Lower leg skin (tissue), 4 donors: ENCODE results near the gene DMPK. TPM values are rescaled to one million over a fixed set of nuclear protein-coding genes. Genes with fewer than 3 reads are reported as not detected.
"Not testable (repeated sequence)": the region's sequence is repeated elsewhere in the genome, so short reads cannot be mapped to it uniquely, and the experiment has no call there.

ENCODE experiments used
- DNase-seq, 2 donors: peaks; one replicate each; pipeline ENCODE4 v3.0.0-alpha.2; 2019; ENCODE audit warnings: low spot score in 2 of 2
- H3K4me3 ChIP-seq: fragments of 200-600 bp; sonication (generic); 2 replicates; pipeline ENCODE4 v1.5.1; 2017; ENCODE audit warnings: mild to moderate bottlenecking, low read depth; ENCODE audit not compliant: poor library complexity, severe bottlenecking
- POLR2A ChIP-seq, 2 donors: fragments of 450-650 bp; IDR thresholded peaks; one replicate each; pipeline ENCODE4 v1.6.1; 2016 to 2017; ENCODE audit warnings: antibody characterized with exemption in 2 of 2, mild to moderate bottlenecking in 1 of 2, moderate library complexity in 1 of 2
- WGBS, 2 donors: methylation state at CpG; one replicate each; pipeline ENCODE4 v1.1.5; 2018; 5-methylcytosine and 5-hydroxymethylcytosine counted together
- intact Hi-C: fragments of 100-400 bp; cut with DNase I; formaldehyde crosslinking; loops from one replicate; pipeline ENCODE4 v1.15.0; 2023; ENCODE audit warnings: low total_unique reads
- total RNA-seq, 4 donors: library from RNA; depleted of rRNA; stranded (reverse); fragments of >200 nt; gene quantifications; one replicate each; pipeline ENCODE4 v1.1.0, GENCODE V29; 2016
- TF ChIP-seq, protein P1 (sequence below), 3 donors: fragments of 450-650 bp; IDR thresholded peaks; one replicate each; pipeline ENCODE4 v1.5.1; 2016; ENCODE audit warnings: antibody characterized with exemption in 3 of 3, mild to moderate bottlenecking in 3 of 3, moderate library complexity in 2 of 3

The DMPK gene
- total RNA-seq, 4 donors from 2014 or later, result 8.8 to 20.2 (median 13.8) TPM

- 89 to 93% methylated on average over 57 of the region's 57 CpGs for WGBS, 2 donors
- H3K4me3 ChIP-seq, result no peak overlapping the region
- intact Hi-C loops, result no loop called here
- TF ChIP-seq, protein P1, sequence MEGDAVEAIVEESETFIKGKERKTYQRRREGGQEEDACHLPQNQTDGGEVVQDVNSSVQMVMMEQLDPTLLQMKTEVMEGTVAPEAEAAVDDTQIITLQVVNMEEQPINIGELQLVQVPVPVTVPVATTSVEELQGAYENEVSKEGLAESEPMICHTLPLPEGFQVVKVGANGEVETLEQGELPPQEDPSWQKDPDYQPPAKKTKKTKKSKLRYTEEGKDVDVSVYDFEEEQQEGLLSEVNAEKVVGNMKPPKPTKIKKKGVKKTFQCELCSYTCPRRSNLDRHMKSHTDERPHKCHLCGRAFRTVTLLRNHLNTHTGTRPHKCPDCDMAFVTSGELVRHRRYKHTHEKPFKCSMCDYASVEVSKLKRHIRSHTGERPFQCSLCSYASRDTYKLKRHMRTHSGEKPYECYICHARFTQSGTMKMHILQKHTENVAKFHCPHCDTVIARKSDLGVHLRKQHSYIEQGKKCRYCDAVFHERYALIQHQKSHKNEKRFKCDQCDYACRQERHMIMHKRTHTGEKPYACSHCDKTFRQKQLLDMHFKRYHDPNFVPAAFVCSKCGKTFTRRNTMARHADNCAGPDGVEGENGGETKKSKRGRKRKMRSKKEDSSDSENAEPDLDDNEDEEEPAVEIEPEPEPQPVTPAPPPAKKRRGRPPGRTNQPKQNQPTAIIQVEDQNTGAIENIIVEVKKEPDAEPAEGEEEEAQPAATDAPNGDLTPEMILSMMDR (IDR thresholded peaks at IDR 0.05), result no peak
- DNase-seq, result no peak
These were observed 22.1 kb upstream of the DMPK start for GRCh38 chr19:45804140-45804958.

DNA sequence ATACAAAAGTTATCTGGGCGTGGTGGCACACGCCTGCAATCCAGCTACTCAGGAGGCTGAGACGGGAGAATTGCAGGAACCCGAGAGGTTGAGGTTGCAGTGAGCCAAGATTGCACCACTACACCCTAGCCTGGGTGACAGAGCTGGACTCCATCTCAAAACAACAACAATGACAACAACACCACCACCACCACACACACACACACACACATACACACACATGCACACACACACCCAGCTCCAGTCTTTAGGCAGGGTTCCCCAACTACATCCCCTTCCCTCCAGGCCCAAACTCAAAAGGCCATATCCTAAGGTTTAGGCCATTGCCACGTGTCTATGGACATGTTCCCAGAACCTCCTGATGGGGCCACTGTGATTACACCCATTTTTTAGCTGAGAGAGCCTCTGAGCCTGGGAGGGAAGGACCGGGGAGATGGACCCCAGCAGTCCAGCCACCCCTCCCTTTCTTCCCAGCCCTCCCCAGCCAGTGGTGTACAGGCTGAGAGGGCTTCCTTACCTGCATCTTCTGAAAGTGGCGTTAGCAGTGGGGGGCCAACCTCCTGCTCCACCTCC is 19.4 kb upstream of the DMPK start:
- no peak overlapping the region for H3K4me3 ChIP-seq
- 77 to 87% methylated on average over 7 of the region's 7 CpGs for WGBS, 2 donors
- no peak for DNase-seq
- TF ChIP-seq POLR2A (IDR thresholded peaks at IDR 0.05), result no peak
- TF ChIP-seq, protein P1 (IDR thresholded peaks at IDR 0.05), result no peak
- intact Hi-C loops, result no loop called here

DNA sequence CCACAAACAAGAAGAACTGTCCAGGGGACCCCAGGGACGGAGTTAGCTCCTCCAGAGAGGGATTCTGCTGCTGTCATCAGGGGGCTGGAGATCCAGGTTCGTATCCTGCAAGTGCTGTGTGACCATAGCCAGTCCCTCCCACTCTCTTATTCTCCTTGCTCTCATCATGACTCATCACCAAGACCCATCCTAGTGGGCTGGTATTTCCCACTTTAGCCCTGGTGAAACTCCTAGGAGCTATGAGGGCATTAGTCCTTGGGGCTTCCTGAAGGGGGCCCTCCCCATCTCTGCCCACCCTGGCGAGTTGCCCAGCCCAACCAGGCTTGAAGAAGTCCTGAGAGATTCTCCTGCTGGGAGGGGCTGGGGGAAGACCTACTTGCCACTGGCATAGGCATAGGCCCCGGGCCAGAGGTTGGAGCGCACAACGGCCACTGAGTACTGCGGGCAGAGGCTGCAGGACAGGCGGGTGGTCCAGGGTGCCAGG is 17.8 kb upstream of the DMPK start:
- WGBS, 2 donors, result 76 to 77% methylated on average over 8 of the region's 8 CpGs
- intact Hi-C loops, result no loop called here
- H3K4me3 ChIP-seq, result no peak overlapping the region
- TF ChIP-seq POLR2A (IDR thresholded peaks at IDR 0.05), result no peak
- TF ChIP-seq, protein P1 (IDR thresholded peaks at IDR 0.05), result no peak
- DNase-seq, result no peak

- H3K4me3 ChIP-seq, DNase-seq, intact Hi-C loops: not testable (repeated sequence)
- 52 to 57% methylated on average over 5 of the region's 5 CpGs for WGBS, 2 donors
These were observed 17.3 kb upstream of the DMPK start for GRCh38 chr19:45799541-45799940.

DNA sequence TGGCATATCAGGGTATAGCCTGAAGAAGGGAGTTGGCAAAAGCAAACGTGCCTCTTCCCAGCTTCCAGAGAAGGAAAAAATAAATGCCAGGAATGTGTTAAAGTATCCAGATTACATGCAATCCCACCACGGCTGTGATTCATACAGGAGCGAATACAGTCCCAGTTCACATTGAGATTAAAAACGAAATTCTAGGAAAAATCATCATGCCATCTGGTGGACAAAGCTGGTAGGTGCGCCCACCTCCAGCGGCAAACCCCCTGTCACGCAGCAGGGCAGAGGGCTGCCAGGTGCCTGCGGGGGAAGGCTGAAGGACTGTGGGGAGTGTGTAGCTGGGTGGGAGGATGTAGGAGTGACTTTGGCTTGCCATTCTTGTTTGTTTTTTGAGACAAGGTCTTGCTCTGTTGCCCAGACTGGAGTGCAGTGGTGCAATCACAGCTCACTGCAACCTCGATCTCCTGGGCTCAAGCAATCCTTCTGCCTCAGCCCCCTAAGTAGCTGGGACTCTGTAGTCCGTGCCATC is 16.8 kb upstream of the DMPK start:
- intact Hi-C loops, result no loop called here
- WGBS, 2 donors, result 3 to 4% methylated on average over 10 of the region's 10 CpGs
- no peak for TF ChIP-seq POLR2A (IDR thresholded peaks at IDR 0.05)
- TF ChIP-seq, protein P1 (IDR thresholded peaks at IDR 0.05), result peak in 1 of 3 donors; percentile 65
- DNase-seq, result no peak
- no peak overlapping the region for H3K4me3 ChIP-seq

GRCh38 chr19:45794627-45795026 is 12.3 kb upstream of the DMPK start:
- no peak for DNase-seq
- TF ChIP-seq POLR2A (IDR thresholded peaks at IDR 0.05), result no peak
- TF ChIP-seq, protein P1 (IDR thresholded peaks at IDR 0.05), result no peak
- H3K4me3 ChIP-seq, result no peak overlapping the region
- intact Hi-C loops, result no loop called here
- 80 to 86% methylated on average over 2 of the region's 2 CpGs for WGBS, 2 donors
